Rectal smooth muscle tissue (tissue), 1 donor: Measurements from ENCODE around the gene CCRL2.
"Not testable (repeated sequence)": the region's sequence is repeated elsewhere in the genome, so short reads cannot be mapped to it uniquely, and the experiment has no call there.

Experiments used
- H3K27ac ChIP-seq: one replicate; pipeline ENCODE4 v1.7.0; 2013; ENCODE audit warnings: low read depth, low read length, inconsistent platforms
- H3K27me3 ChIP-seq: one replicate; pipeline ENCODE4 v1.7.0; 2013; ENCODE audit warnings: low read length; ENCODE audit not compliant: control insufficient read depth, insufficient read depth
- H3K36me3 ChIP-seq: one replicate; pipeline ENCODE4 v1.7.0; 2013; ENCODE audit warnings: low read length; ENCODE audit not compliant: control insufficient read depth, insufficient read depth
- H3K4me1 ChIP-seq: one replicate; pipeline ENCODE4 v1.7.0; 2013; ENCODE audit warnings: low read length; ENCODE audit not compliant: control insufficient read depth, insufficient read depth
- H3K4me3 ChIP-seq: one replicate; pipeline ENCODE4 v1.7.0; 2013; ENCODE audit warnings: low read length
- H3K9ac ChIP-seq: one replicate; pipeline ENCODE4 v1.7.0; 2013; ENCODE audit warnings: low read length

The CCRL2 gene

GRCh38 chr3:46386205-46386604 is 20.9 kb upstream of the CCRL2 start:
- Histone ChIP-seq H3K9ac (no peak overlapping the region), H3K27ac (no peak overlapping the region), H3K4me1 (peaks cover 1% of the 10 kb centered on the region), H3K4me3 (no peak overlapping the region), H3K36me3 (no peaks in the 10 kb centered on the region), H3K27me3 (no peaks in the 10 kb centered on the region)

- H3K27ac ChIP-seq, H3K9ac ChIP-seq, H3K4me1 ChIP-seq, H3K27me3 ChIP-seq, H3K36me3 ChIP-seq, H3K4me3 ChIP-seq: not testable (repeated sequence)
These were observed 18.2 kb upstream of the CCRL2 start for GRCh38 chr3:46388847-46389246.

- no peak overlapping the region for H3K9ac ChIP-seq
- no peak overlapping the region for H3K4me3 ChIP-seq
- no peaks in the 10 kb centered on the region for H3K36me3 ChIP-seq
- no peaks in the 10 kb centered on the region for H3K4me1 ChIP-seq
- H3K27me3 ChIP-seq = no peaks in the 10 kb centered on the region
- no peak overlapping the region for H3K27ac ChIP-seq
These were observed 17.8 kb upstream of the CCRL2 start for GRCh38 chr3:46389306-46389705.

- not testable (repeated sequence) for H3K27me3 ChIP-seq, H3K27ac ChIP-seq, H3K36me3 ChIP-seq, H3K4me3 ChIP-seq, H3K4me1 ChIP-seq, H3K9ac ChIP-seq
These were observed 15.5 kb upstream of the CCRL2 start for GRCh38 chr3:46391526-46391925.

- Histone ChIP-seq H3K4me3 (no peak overlapping the region), H3K36me3 (no peaks in the 10 kb centered on the region), H3K4me1 (no peaks in the 10 kb centered on the region), H3K27ac (no peak overlapping the region), H3K9ac (no peak overlapping the region), H3K27me3 (no peaks in the 10 kb centered on the region)
These were observed 14.0 kb upstream of the CCRL2 start for GRCh38 chr3:46393011-46393410.

- H3K27me3 ChIP-seq = no peaks in the 10 kb centered on the region
- no peak overlapping the region for H3K9ac ChIP-seq
- no peak overlapping the region for H3K27ac ChIP-seq
- H3K4me3 ChIP-seq = no peak overlapping the region
- H3K36me3 ChIP-seq = no peaks in the 10 kb centered on the region
- no peaks in the 10 kb centered on the region for H3K4me1 ChIP-seq
These were observed 13.3 kb upstream of the CCRL2 start for GRCh38 chr3:46393554-46394434.

GRCh38 chr3:46395210-46395661 is 11.8 kb upstream of the CCRL2 start:
- no peaks in the 10 kb centered on the region for H3K4me1 ChIP-seq
- H3K27me3 ChIP-seq = no peaks in the 10 kb centered on the region
- H3K4me3 ChIP-seq = no peak overlapping the region
- H3K36me3 ChIP-seq = no peaks in the 10 kb centered on the region
- H3K27ac ChIP-seq = no peak overlapping the region
- H3K9ac ChIP-seq = no peak overlapping the region

GRCh38 chr3:46395766-46396530 is 11.1 kb upstream of the CCRL2 start:
- no peak overlapping the region for H3K4me3 ChIP-seq
- H3K27ac ChIP-seq = no peak overlapping the region
- no peaks in the 10 kb centered on the region for H3K4me1 ChIP-seq

GRCh38 chr3:46397111-46397510 is 9.9 kb upstream of the CCRL2 start:
- no peaks in the 10 kb centered on the region for H3K4me1 ChIP-seq
- H3K4me3 ChIP-seq = no peak overlapping the region
- H3K9ac ChIP-seq = no peak overlapping the region
- H3K27me3 ChIP-seq = no peaks in the 10 kb centered on the region
- no peak overlapping the region for H3K27ac ChIP-seq
- H3K36me3 ChIP-seq = no peaks in the 10 kb centered on the region

More at GRCh38 chr3:46395766-46396530, 11.1 kb upstream of the CCRL2 start:
- no peaks in the 10 kb centered on the region for H3K36me3 ChIP-seq
- H3K27me3 ChIP-seq = no peaks in the 10 kb centered on the region
- H3K9ac ChIP-seq = no peak overlapping the region

- Histone ChIP-seq H3K4me1 (no peaks in the 10 kb centered on the region), H3K4me3 (no peak overlapping the region), H3K27ac (no peak overlapping the region), H3K9ac (no peak overlapping the region), H3K36me3 (no peaks in the 10 kb centered on the region), H3K27me3 (no peaks in the 10 kb centered on the region)
These were observed 8.7 kb upstream of the CCRL2 start for GRCh38 chr3:46398186-46398955.

GRCh38 chr3:46399098-46399497 is 8.0 kb upstream of the CCRL2 start:
- H3K27me3 ChIP-seq = no peaks in the 10 kb centered on the region
- no peak overlapping the region for H3K4me3 ChIP-seq
- H3K36me3 ChIP-seq = no peaks in the 10 kb centered on the region
- H3K9ac ChIP-seq = no peak overlapping the region
- no peaks in the 10 kb centered on the region for H3K4me1 ChIP-seq
- H3K27ac ChIP-seq = no peak overlapping the region

- no peak overlapping the region for H3K4me3 ChIP-seq
- no peak overlapping the region for H3K27ac ChIP-seq
- no peaks in the 10 kb centered on the region for H3K4me1 ChIP-seq
- no peaks in the 10 kb centered on the region for H3K36me3 ChIP-seq
- no peak overlapping the region for H3K9ac ChIP-seq
- H3K27me3 ChIP-seq = no peaks in the 10 kb centered on the region
These were observed 7.5 kb upstream of the CCRL2 start for GRCh38 chr3:46399557-46399956.
